OCI-LY7 (cell line): ENCODE data around the gene RNF224. TPM values are rescaled to one million over a fixed set of nuclear protein-coding genes. Genes with fewer than 3 reads are reported as not detected.

Source experiments
- BruUV-seq: library from RNA; stranded (reverse); fragments of 400-500 nt; replicated peaks from 2 replicates; lab custom pipeline; 2021; lab: Mats Ljungman, UMichigan
- CTCF ChIA-PET: fragments of 300-600 bp; sonication (Branson Sonifier 250); formaldehyde crosslinking; loops from one replicate; lab custom pipeline; 2022; ENCODE audit warnings: antibody characterized with exemption; ENCODE audit not compliant: unreplicated experiment; lab: Charles Lee
- POLR2A ChIA-PET: fragments of 300-600 bp; sonication (Branson Sonifier 250); formaldehyde crosslinking; loops from one replicate; lab custom pipeline; 2022; ENCODE audit warnings: antibody characterized with exemption; lab: Charles Lee
- DNase-seq: peaks from one replicate; pipeline ENCODE4 v3.0.0-alpha.2; 2015; ENCODE audit warnings: low spot score
- H2AFZ ChIP-seq: fragments of 200-600 bp; sonication (generic), shearing (Covaris generic); 2 replicates; pipeline ENCODE4 v1.6.1; 2014; ENCODE audit warnings: mild to moderate bottlenecking, antibody characterized with exemption, low read length, moderate library complexity
- H3K27ac ChIP-seq: fragments of 200-600 bp; sonication (generic); 2 replicates; pipeline ENCODE4 v1.5.1; 2014; ENCODE audit warnings: mixed run types, low read depth, mild to moderate bottlenecking, moderate library complexity, low read length, inconsistent platforms; ENCODE audit not compliant: poor library complexity, severe bottlenecking
- H3K36me3 ChIP-seq: fragments of 200-600 bp; sonication (generic); 2 replicates; pipeline ENCODE4 v1.6.1; 2014; ENCODE audit warnings: mild to moderate bottlenecking, antibody characterized with exemption, low read length, moderate library complexity, mixed read lengths; ENCODE audit not compliant: insufficient read depth
- H3K4me1 ChIP-seq: fragments of 200-600 bp; sonication (generic); 2 replicates; pipeline ENCODE4 v1.5.1; 2014; ENCODE audit warnings: mild to moderate bottlenecking, low read length; ENCODE audit not compliant: insufficient read depth, poor library complexity, severe bottlenecking
- H3K4me2 ChIP-seq: fragments of 200-600 bp; sonication (generic); 2 replicates; pipeline ENCODE4 v1.6.1; 2014; ENCODE audit warnings: mild to moderate bottlenecking, low read length
- H3K4me3 ChIP-seq: fragments of 200-600 bp; sonication (generic); 2 replicates; pipeline ENCODE4 v1.5.1; 2014; ENCODE audit warnings: mild to moderate bottlenecking, low read depth, low read length; ENCODE audit not compliant: poor library complexity, severe bottlenecking
- H3K79me2 ChIP-seq: fragments of 200-600 bp; sonication (generic); 2 replicates; pipeline ENCODE4 v1.6.1; 2016; ENCODE audit warnings: low read depth, mild to moderate bottlenecking, low read length, moderate library complexity, mixed read lengths; ENCODE audit not compliant: insufficient read depth
- H3K9me2 ChIP-seq: fragments of 200-600 bp; sonication (generic); 2 replicates; pipeline ENCODE4 v1.6.1; 2016; ENCODE audit warnings: mild to moderate bottlenecking, low read length, mixed read lengths; ENCODE audit not compliant: insufficient read depth
- H3K9me3 ChIP-seq: fragments of 200-600 bp; sonication (generic); 2 replicates; pipeline ENCODE4 v1.6.1; 2014; ENCODE audit warnings: mild to moderate bottlenecking, mixed run types, low read length, mixed read lengths
- H4K20me1 ChIP-seq: fragments of 200-600 bp; sonication (generic); 2 replicates; pipeline ENCODE4 v1.6.1; 2014; ENCODE audit warnings: mild to moderate bottlenecking, antibody characterized with exemption, low read length, moderate library complexity, mixed read lengths; ENCODE audit not compliant: insufficient read depth
- EZH2phosphoT487 ChIP-seq: fragments of 200-600 bp; sonication (generic); IDR thresholded peaks from 2 replicates; pipeline ENCODE4 v1.6.1; 2018; ENCODE audit warnings: low read depth, borderline replicate concordance, mild to moderate bottlenecking, mixed run types, antibody characterized with exemption, low read length, moderate library complexity, mixed read lengths
- intact Hi-C: fragments of 100-400 bp; cut with micrococcal nuclease; formaldehyde crosslinking; loops from one replicate; pipeline ENCODE4 v1.10.0; 2022; ENCODE audit not compliant: unreplicated experiment
- total RNA-seq, 2 experiments: library from RNA; depleted of rRNA in 1 of 2; stranded (reverse); fragments of >200 nt in 1 of 2; shearing (Covaris generic) in 1 of 2; gene quantifications; 2 replicates each; pipeline ENCODE4 v1.2.3, GENCODE V29; 2014 to 2022
- TF ChIP-seq, protein P1 (sequence below): fragments of 200-600 bp; sonication (generic); conservative IDR thresholded peaks from 2 replicates; pipeline ENCODE4 v1.5.1; 2014; ENCODE audit warnings: mild to moderate bottlenecking, antibody characterized with exemption, low read length, moderate library complexity, mixed read lengths

The RNF224 gene
- total RNA-seq, 2 experiments from 2014 or later = 0.13 to 0.30 TPM

DNA sequence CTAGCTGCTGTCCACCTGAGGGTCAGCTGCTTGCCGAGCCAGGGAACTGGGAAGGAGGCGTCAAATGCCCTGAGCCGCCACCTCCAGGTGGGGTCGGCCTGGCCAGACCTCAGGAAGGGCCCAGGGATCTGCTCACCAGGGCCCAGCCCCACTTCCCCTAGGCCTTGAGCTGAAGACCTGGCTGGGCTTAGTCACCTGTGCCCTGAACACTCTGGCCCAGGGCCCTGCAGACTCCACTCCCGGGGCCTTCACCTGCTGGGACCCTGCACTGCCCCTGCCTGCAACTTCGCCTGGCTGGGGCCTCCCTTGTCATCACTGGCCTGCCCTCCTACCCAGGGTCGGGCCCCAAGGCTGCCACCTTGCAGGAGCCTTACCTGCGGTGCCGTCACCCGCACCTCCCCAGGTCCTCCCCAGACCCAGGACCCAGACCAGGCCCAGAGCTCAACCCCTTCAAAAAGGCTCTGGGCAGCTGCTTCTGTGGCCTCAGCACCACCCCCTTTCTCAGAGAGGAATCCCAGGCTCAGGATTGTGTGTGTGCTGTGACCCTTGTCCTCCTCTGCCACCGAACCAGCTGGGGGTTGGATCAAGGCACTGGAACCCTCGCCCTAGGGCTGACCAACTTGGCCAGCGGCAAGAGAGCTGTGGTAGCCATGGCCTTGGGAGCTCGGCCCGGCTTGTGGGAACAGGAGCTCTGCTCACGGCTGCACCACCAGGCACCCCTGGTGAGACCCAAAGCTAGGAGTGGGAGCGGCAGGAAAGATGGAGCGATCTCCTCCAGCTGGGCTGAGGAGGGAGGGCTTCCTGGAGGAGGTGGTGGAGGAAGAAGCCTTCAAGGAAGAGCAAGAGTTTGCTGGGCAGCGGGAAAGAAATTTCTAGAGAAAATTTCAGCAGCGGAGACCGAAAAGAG, 26.7 kb downstream of the RNF224 start:
- Histone ChIP-seq H3K4me3 (peak overlapping the region; percentile 98), H3K79me2 (peaks cover 23% of the 10 kb centered on the region), H3K9me2 (no peaks in the 10 kb centered on the region), H3K27ac (peak overlapping the region; percentile 58), H2AFZ (no peak overlapping the region; the same call in 1 of the 2 replicates), H3K36me3 (peaks cover 32% of the 10 kb centered on the region), H3K9me3 (no peaks in the 10 kb centered on the region), H3K4me1 (peaks cover 53% of the 10 kb centered on the region), H3K4me2 (peak overlapping the region; percentile 94), H4K20me1 (peaks cover 5% of the 10 kb centered on the region; the same call in 1 of the 2 replicates)
- ChIA-PET CTCF (interaction anchor here (0.6 kb wide), 1 partner anchor 190 kb away, joined by 3 read pairs; no protein-coding TSS in a partner anchor), POLR2A (interaction anchor here (0.7 to 4.4 kb wide), 9 partner anchors 12 to 124 kb away, joined by 3 to 26 read pairs (median 4); partner anchors contain the start of gene TUBB4B)
- no peak for DNase-seq
- intact Hi-C loops = no loop called here
- TF ChIP-seq, protein P1, sequence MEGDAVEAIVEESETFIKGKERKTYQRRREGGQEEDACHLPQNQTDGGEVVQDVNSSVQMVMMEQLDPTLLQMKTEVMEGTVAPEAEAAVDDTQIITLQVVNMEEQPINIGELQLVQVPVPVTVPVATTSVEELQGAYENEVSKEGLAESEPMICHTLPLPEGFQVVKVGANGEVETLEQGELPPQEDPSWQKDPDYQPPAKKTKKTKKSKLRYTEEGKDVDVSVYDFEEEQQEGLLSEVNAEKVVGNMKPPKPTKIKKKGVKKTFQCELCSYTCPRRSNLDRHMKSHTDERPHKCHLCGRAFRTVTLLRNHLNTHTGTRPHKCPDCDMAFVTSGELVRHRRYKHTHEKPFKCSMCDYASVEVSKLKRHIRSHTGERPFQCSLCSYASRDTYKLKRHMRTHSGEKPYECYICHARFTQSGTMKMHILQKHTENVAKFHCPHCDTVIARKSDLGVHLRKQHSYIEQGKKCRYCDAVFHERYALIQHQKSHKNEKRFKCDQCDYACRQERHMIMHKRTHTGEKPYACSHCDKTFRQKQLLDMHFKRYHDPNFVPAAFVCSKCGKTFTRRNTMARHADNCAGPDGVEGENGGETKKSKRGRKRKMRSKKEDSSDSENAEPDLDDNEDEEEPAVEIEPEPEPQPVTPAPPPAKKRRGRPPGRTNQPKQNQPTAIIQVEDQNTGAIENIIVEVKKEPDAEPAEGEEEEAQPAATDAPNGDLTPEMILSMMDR = no peak
- TF ChIP-seq EZH2phosphoT487 = no peak
- no TSS peak for BruUV-seq

- no TSS peak for BruUV-seq
- DNase-seq = peak; percentile 92
- H3K4me2 ChIP-seq = peak within 1 kb of the TSS; percentile 94
- peak within 1 kb of the TSS; percentile 76 for H2AFZ ChIP-seq
- no peaks in the 10 kb centered on the region for H3K9me3 ChIP-seq
- POLR2A ChIA-PET = interaction anchor here (0.7 to 4.4 kb wide), 8 partner anchors 12 to 125 kb away, joined by 3 to 26 read pairs (median 6); partner anchors contain the start of gene TUBB4B
- peaks cover 36% of the 10 kb centered on the region for H3K36me3 ChIP-seq
- CTCF ChIA-PET = interaction anchor here (0.6 kb wide), 1 partner anchor 191 kb away, joined by 3 read pairs; no protein-coding TSS in a partner anchor
- intact Hi-C loops = loop anchor here (1.0 kb wide), 1 partner anchor 14 kb away; the partner anchor contains the start of gene TUBB4B
- H3K79me2 ChIP-seq = peaks cover 24% of the 10 kb centered on the region
- H3K4me1 ChIP-seq = peaks cover 53% of the 10 kb centered on the region
- no peaks in the 10 kb centered on the region for H3K9me2 ChIP-seq
- TF ChIP-seq EZH2phosphoT487 = no peak
- TF ChIP-seq, protein P1 = no peak
- peaks cover 5% of the 10 kb centered on the region; the same call in 1 of the 2 replicates for H4K20me1 ChIP-seq
- H3K27ac ChIP-seq = peak within 1 kb of the TSS; percentile 62
- H3K4me3 ChIP-seq = peak within 1 kb of the TSS; percentile 98
These were observed 27.5 kb downstream of the RNF224 start, which contains the start of gene NELFB for GRCh38 chr9:137254624-137255447. Gene NELFB, plus strand, starts transcription at chr9:137255327.
